Measurements from ENCODE around the gene CDH13.

- TF ChIP-seq CTCF (IDR thresholded peaks at IDR 0.05; ENCODE audit: extremely low read depth in 1 of 2, insufficient read depth in 1 of 2, low read depth in 1 of 2, low read length in 2 of 2) (no peak), POLR2A (IDR thresholded peaks at IDR 0.05; ENCODE audit: low read depth, low read length) (no peak), POLR2AphosphoS5 (IDR thresholded peaks at IDR 0.05; ENCODE audit: insufficient read depth, low read depth, low read length) (no peak), EZH2 (IDR thresholded peaks at IDR 0.05; ENCODE audit: borderline replicate concordance, low read depth, low read length, severe bottlenecking) (no peak), MAX (IDR thresholded peaks at IDR 0.05; ENCODE audit: insufficient read depth, insufficient read length) (no peak), FOS (IDR thresholded peaks at IDR 0.05; ENCODE audit: borderline replicate concordance, insufficient read depth, low read length) (no peak), MYC (IDR thresholded peaks at IDR 0.05; ENCODE audit: low read depth, low read length) (no peak), JUN (IDR thresholded peaks at IDR 0.05; ENCODE audit: borderline replicate concordance, insufficient read depth, insufficient read length, low read depth) (no peak), GATA2 (IDR thresholded peaks at IDR 0.05; ENCODE audit: insufficient read depth, insufficient read length, low read depth, low read length) (no peak)
Observed at GRCh38 chr16:83245061-83245460, 618.3 kb downstream of the CDH13 start.

Data from endothelial cell of umbilical vein (primary cell).